ENCODE data around the gene PARD3. TPM values are rescaled to one million over a fixed set of nuclear protein-coding genes. Genes with fewer than 3 reads are reported as not detected.

PARD3 gene
- total RNA-seq, 1 donor, result 4.8 TPM

- Histone ChIP-seq H3K4me1 (ENCODE audit: insufficient read depth, low read length) (no peaks in the 10 kb centered on the region), H3K4me3 (ENCODE audit: low read length) (no peak overlapping the region), H3K9me3 (ENCODE audit: low read depth, low read length) (no peaks in the 10 kb centered on the region), H3K27me3 (ENCODE audit: insufficient read depth, low read length) (no peaks in the 10 kb centered on the region)
These were observed 77.9 kb downstream of the PARD3 start for GRCh38 chr10:34736976-34737771.

- no peaks in the 10 kb centered on the region for H3K27me3 ChIP-seq (ENCODE audit: insufficient read depth, low read length)
- no peaks in the 10 kb centered on the region for H3K9me3 ChIP-seq (ENCODE audit: low read depth, low read length)
- H3K4me1 ChIP-seq (ENCODE audit: insufficient read depth, low read length), result no peaks in the 10 kb centered on the region
- no peak overlapping the region for H3K4me3 ChIP-seq (ENCODE audit: low read length)
These were observed 80.2 kb downstream of the PARD3 start for GRCh38 chr10:34734918-34735317.

- no peaks in the 10 kb centered on the region for H3K9me3 ChIP-seq (ENCODE audit: low read depth, low read length)
- H3K4me1 ChIP-seq (ENCODE audit: insufficient read depth, low read length), result no peaks in the 10 kb centered on the region
- H3K4me3 ChIP-seq (ENCODE audit: low read length), result no peak overlapping the region
- H3K27me3 ChIP-seq (ENCODE audit: insufficient read depth, low read length), result no peaks in the 10 kb centered on the region
These were observed 82.2 kb downstream of the PARD3 start for GRCh38 chr10:34732926-34733325.

GRCh38 chr10:34731885-34732701 is 83.0 kb downstream of the PARD3 start:
- no peak overlapping the region for H3K4me3 ChIP-seq (ENCODE audit: low read length)
- no peaks in the 10 kb centered on the region for H3K27me3 ChIP-seq (ENCODE audit: insufficient read depth, low read length)
- no peaks in the 10 kb centered on the region for H3K4me1 ChIP-seq (ENCODE audit: insufficient read depth, low read length)
- H3K9me3 ChIP-seq (ENCODE audit: low read depth, low read length), result no peaks in the 10 kb centered on the region

- H3K4me3 ChIP-seq (ENCODE audit: low read length), result no peak overlapping the region
- H3K4me1 ChIP-seq (ENCODE audit: insufficient read depth, low read length), result no peaks in the 10 kb centered on the region
- H3K9me3 ChIP-seq (ENCODE audit: low read depth, low read length), result no peaks in the 10 kb centered on the region
- no peaks in the 10 kb centered on the region for H3K27me3 ChIP-seq (ENCODE audit: insufficient read depth, low read length)
These were observed 83.9 kb downstream of the PARD3 start for GRCh38 chr10:34731213-34731612.

GRCh38 chr10:34730726-34731125 is 84.4 kb downstream of the PARD3 start:
- no peak overlapping the region for H3K4me3 ChIP-seq (ENCODE audit: low read length)
- H3K4me1 ChIP-seq (ENCODE audit: insufficient read depth, low read length), result no peaks in the 10 kb centered on the region
- H3K27me3 ChIP-seq (ENCODE audit: insufficient read depth, low read length), result no peaks in the 10 kb centered on the region
- no peaks in the 10 kb centered on the region for H3K9me3 ChIP-seq (ENCODE audit: low read depth, low read length)

- no peaks in the 10 kb centered on the region for H3K4me1 ChIP-seq (ENCODE audit: insufficient read depth, low read length)
- H3K27me3 ChIP-seq (ENCODE audit: insufficient read depth, low read length), result no peaks in the 10 kb centered on the region
These were observed 85.5 kb downstream of the PARD3 start for GRCh38 chr10:34729619-34730018.

GRCh38 chr10:34728361-34728760 is 86.7 kb downstream of the PARD3 start:
- Histone ChIP-seq H3K9me3 (ENCODE audit: low read depth, low read length) (no peaks in the 10 kb centered on the region), H3K4me1 (ENCODE audit: insufficient read depth, low read length) (no peaks in the 10 kb centered on the region), H3K4me3 (ENCODE audit: low read length) (no peak overlapping the region), H3K27me3 (ENCODE audit: insufficient read depth, low read length) (no peaks in the 10 kb centered on the region)

More at GRCh38 chr10:34729619-34730018, 85.5 kb downstream of the PARD3 start:
- H3K9me3 ChIP-seq (ENCODE audit: low read depth, low read length), result no peaks in the 10 kb centered on the region
- H3K4me3 ChIP-seq (ENCODE audit: low read length), result no peak overlapping the region

- Histone ChIP-seq H3K27me3 (ENCODE audit: insufficient read depth, low read length) (no peaks in the 10 kb centered on the region), H3K9me3 (ENCODE audit: low read depth, low read length) (no peaks in the 10 kb centered on the region), H3K4me3 (ENCODE audit: low read length) (no peak overlapping the region), H3K4me1 (ENCODE audit: insufficient read depth, low read length) (no peaks in the 10 kb centered on the region)
These were observed 87.5 kb downstream of the PARD3 start for GRCh38 chr10:34727595-34728033.

- Histone ChIP-seq H3K4me3 (ENCODE audit: low read length) (no peak overlapping the region), H3K9me3 (ENCODE audit: low read depth, low read length) (no peaks in the 10 kb centered on the region), H3K4me1 (ENCODE audit: insufficient read depth, low read length) (no peaks in the 10 kb centered on the region), H3K27me3 (ENCODE audit: insufficient read depth, low read length) (no peaks in the 10 kb centered on the region)
These were observed 88.2 kb downstream of the PARD3 start for GRCh38 chr10:34726862-34727261.

- H3K27me3 ChIP-seq (ENCODE audit: insufficient read depth, low read length), result no peaks in the 10 kb centered on the region
These were observed 91.3 kb downstream of the PARD3 start for GRCh38 chr10:34723750-34724149.

GRCh38 chr10:34722404-34722803 is 92.7 kb downstream of the PARD3 start:
- H3K27me3 ChIP-seq (ENCODE audit: insufficient read depth, low read length), result no peaks in the 10 kb centered on the region
- no peaks in the 10 kb centered on the region for H3K9me3 ChIP-seq (ENCODE audit: low read depth, low read length)
- no peak overlapping the region for H3K4me3 ChIP-seq (ENCODE audit: low read length)
- no peaks in the 10 kb centered on the region for H3K4me1 ChIP-seq (ENCODE audit: insufficient read depth, low read length)

More at GRCh38 chr10:34723750-34724149, 91.3 kb downstream of the PARD3 start:
- Histone ChIP-seq H3K4me1 (ENCODE audit: insufficient read depth, low read length) (no peaks in the 10 kb centered on the region), H3K4me3 (ENCODE audit: low read length) (no peak overlapping the region), H3K9me3 (ENCODE audit: low read depth, low read length) (no peaks in the 10 kb centered on the region)

- H3K27me3 ChIP-seq (ENCODE audit: insufficient read depth, low read length), result no peaks in the 10 kb centered on the region
- no peaks in the 10 kb centered on the region for H3K9me3 ChIP-seq (ENCODE audit: low read depth, low read length)
- no peaks in the 10 kb centered on the region for H3K4me1 ChIP-seq (ENCODE audit: insufficient read depth, low read length)
- no peak overlapping the region for H3K4me3 ChIP-seq (ENCODE audit: low read length)
These were observed 93.8 kb downstream of the PARD3 start for GRCh38 chr10:34721208-34721840.

- Histone ChIP-seq H3K4me3 (ENCODE audit: low read length) (no peak overlapping the region), H3K4me1 (ENCODE audit: insufficient read depth, low read length) (no peaks in the 10 kb centered on the region), H3K9me3 (ENCODE audit: low read depth, low read length) (no peaks in the 10 kb centered on the region), H3K27me3 (ENCODE audit: insufficient read depth, low read length) (peaks cover 3% of the 10 kb centered on the region)
These were observed 95.3 kb downstream of the PARD3 start for GRCh38 chr10:34719746-34720145.

- Histone ChIP-seq H3K9me3 (ENCODE audit: low read depth, low read length) (no peaks in the 10 kb centered on the region), H3K4me1 (ENCODE audit: insufficient read depth, low read length) (no peaks in the 10 kb centered on the region), H3K27me3 (ENCODE audit: insufficient read depth, low read length) (peaks cover 4% of the 10 kb centered on the region), H3K4me3 (ENCODE audit: low read length) (no peak overlapping the region)
These were observed 95.8 kb downstream of the PARD3 start for GRCh38 chr10:34719328-34719727.

Measured in mononuclear cell (primary cell).